ENCODE results near the gene FNBP1. TPM values are rescaled to one million over a fixed set of nuclear protein-coding genes. Genes with fewer than 3 reads are reported as not detected.

FNBP1 gene
- total RNA-seq, 1 experiment from 2014 or later: 36.5 TPM

DNA sequence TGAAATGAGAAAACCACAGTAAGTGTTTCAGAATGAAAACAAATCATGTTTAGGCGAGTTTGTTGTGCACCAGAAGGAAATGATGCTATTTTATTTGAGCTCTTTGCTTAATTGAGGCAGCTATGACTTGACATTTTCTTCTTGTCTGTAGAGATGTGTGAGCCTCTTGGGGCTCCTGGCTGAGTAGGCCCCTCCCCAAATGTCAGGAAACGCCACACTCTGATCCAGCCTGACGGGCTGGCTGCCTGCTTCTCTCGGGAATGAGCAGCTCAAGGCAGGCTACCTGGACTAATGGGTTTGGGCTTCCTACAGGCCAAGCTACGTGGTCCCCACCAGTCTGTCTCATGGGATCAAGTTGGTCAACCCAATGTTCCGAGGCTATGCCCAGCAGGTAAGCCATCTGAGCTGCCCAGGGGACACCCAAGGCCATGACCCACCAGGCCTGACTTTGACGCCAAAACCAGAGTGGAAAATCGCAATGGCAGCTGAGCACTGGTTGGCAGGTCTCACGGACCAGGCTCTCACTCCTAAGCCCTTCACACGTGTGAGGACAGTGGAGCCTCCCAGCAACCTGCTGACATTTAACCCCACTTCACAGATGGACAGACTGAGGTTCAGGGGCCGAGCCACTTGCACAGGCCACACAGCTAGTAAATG, 177.9 kb downstream of the FNBP1 start:
- no peaks in the 10 kb centered on the region for H3K4me1 ChIP-seq (ENCODE audit: insufficient read depth, low read length)
- WGBS (ENCODE audit: extremely low coverage, insufficient read length, low lambda C conversion rate): no CpG with 5 or more reads among the region's 11 CpGs
- H3K79me2 ChIP-seq (ENCODE audit: insufficient read depth, low read length): no peaks in the 10 kb centered on the region
- H3K79me1 ChIP-seq (ENCODE audit: insufficient read depth, low read depth, low read length, poor library complexity, severe bottlenecking): no peaks in the 10 kb centered on the region
- H4K20me1 ChIP-seq (ENCODE audit: control insufficient read depth, insufficient read depth, insufficient read length): no peaks in the 10 kb centered on the region
- no peak overlapping the region for H2BK120ac ChIP-seq (ENCODE audit: low read depth, low read length, poor library complexity, severe bottlenecking)
- H3K23ac ChIP-seq (ENCODE audit: insufficient read length, low read depth, low read length): no peak overlapping the region
- no peak overlapping the region for H3K56ac ChIP-seq (ENCODE audit: insufficient read length, low read depth, low read length)
- H2BK15ac ChIP-seq (ENCODE audit: low read depth, low read length): no peak overlapping the region
- no peak overlapping the region for H2BK20ac ChIP-seq (ENCODE audit: low read depth, low read length, poor library complexity, severe bottlenecking)
- TF ChIP-seq, protein P1, sequence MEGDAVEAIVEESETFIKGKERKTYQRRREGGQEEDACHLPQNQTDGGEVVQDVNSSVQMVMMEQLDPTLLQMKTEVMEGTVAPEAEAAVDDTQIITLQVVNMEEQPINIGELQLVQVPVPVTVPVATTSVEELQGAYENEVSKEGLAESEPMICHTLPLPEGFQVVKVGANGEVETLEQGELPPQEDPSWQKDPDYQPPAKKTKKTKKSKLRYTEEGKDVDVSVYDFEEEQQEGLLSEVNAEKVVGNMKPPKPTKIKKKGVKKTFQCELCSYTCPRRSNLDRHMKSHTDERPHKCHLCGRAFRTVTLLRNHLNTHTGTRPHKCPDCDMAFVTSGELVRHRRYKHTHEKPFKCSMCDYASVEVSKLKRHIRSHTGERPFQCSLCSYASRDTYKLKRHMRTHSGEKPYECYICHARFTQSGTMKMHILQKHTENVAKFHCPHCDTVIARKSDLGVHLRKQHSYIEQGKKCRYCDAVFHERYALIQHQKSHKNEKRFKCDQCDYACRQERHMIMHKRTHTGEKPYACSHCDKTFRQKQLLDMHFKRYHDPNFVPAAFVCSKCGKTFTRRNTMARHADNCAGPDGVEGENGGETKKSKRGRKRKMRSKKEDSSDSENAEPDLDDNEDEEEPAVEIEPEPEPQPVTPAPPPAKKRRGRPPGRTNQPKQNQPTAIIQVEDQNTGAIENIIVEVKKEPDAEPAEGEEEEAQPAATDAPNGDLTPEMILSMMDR (conservative IDR thresholded peaks at IDR 0.05): no peak
- no peak overlapping the region for H2BK5ac ChIP-seq (ENCODE audit: insufficient read length, low read length)
- no peak overlapping the region for H3K18ac ChIP-seq (ENCODE audit: insufficient read length, low read depth, low read length)
- no peak overlapping the region for H3K4me2 ChIP-seq (ENCODE audit: insufficient read depth, insufficient read length, low read length)
- Mint-ChIP-seq H3K4me1 (no peaks in the 10 kb centered on the region), H3K27ac (no peak overlapping the region), H3K27me3 (ENCODE audit: low read depth) (no peaks in the 10 kb centered on the region), H3K9me3 (no peaks in the 10 kb centered on the region), H3K36me3 (ENCODE audit: insufficient read depth in 1 of 3, low read depth in 3 of 3) (peaks cover 10 to 37% (median 30%) of the 10 kb centered on the region in 3 experiments; a peak in 6 of 7 replicates), H3K4me3 (no peak overlapping the region)
- H3K27ac ChIP-seq (ENCODE audit: insufficient read length, low read depth, low read length): no peak overlapping the region
- no peaks in the 10 kb centered on the region for H3K9me3 ChIP-seq (ENCODE audit: control insufficient read depth, low read depth, low read length)
- H3T11ph ChIP-seq (ENCODE audit: low read length): no peak overlapping the region
- H3K14ac ChIP-seq (ENCODE audit: insufficient read depth, low read length): no peak overlapping the region
- H2AK5ac ChIP-seq (ENCODE audit: insufficient read length, low read length): no peak overlapping the region
- no peak overlapping the region for H4K91ac ChIP-seq (ENCODE audit: insufficient read length, low read depth, low read length)
- no peak overlapping the region for H3K4ac ChIP-seq (ENCODE audit: low read depth, low read length)
- H3K23me2 ChIP-seq (ENCODE audit: insufficient read length, low read depth, low read length, poor library complexity, severe bottlenecking): no peaks in the 10 kb centered on the region
- H2BK12ac ChIP-seq (ENCODE audit: insufficient read length, low read depth, low read length): no peak overlapping the region
- H4K5ac ChIP-seq (ENCODE audit: insufficient read length, low read depth, low read length): no peak overlapping the region
- H2AFZ ChIP-seq (ENCODE audit: low read length): no peak overlapping the region
- H3K27me3 ChIP-seq (ENCODE audit: insufficient read depth, low read length): no peaks in the 10 kb centered on the region
- DNase-seq: peak; percentile 22
- no peak overlapping the region for H3K9ac ChIP-seq (ENCODE audit: extremely low read depth, insufficient read length, low read length)
- no peak overlapping the region for H4K8ac ChIP-seq (replicated peaks; ENCODE audit: insufficient read length, low read depth, low read length)
